Testis (tissue), 2 donors: ENCODE data around the gene SCGB1D1.

Experiments used
- POLR2A ChIP-seq: fragments of 450-650 bp; IDR thresholded peaks from one replicate; pipeline ENCODE4 v1.6.1; 2017; ENCODE audit warnings: antibody characterized with exemption, mild to moderate bottlenecking, moderate library complexity
- TF ChIP-seq, protein P1 (sequence below), 3 experiments: fragments of 450-650 bp in 2 of 3; fragments of 200-600 bp in 1 of 3; sonication (generic) in 1 of 3; IDR thresholded peaks; one replicate each; pipeline ENCODE4 v1.5.1; 2016 to 2019; ENCODE audit warnings: antibody characterized with exemption in 3 of 3, mild to moderate bottlenecking in 2 of 3, moderate library complexity in 1 of 3

DNA sequence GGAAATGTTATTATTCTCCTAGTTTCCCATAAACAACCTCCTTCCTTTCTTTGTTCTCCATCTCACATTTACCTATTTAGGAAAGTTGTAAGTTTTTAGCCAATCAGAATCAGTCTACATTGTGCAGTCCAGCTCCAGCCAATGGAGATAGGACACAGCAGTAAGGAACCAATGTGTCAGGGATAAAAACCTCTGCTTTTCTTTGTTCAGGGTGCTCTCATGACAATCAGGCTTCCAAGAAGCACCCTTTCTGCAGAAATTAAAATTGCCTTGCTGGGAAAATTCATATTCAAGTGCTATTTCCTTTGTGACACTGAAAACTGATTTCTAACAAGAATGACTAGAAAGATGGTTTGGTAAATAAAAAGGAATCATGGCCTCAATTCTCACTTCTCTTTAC is 33.1 kb downstream of the SCGB1D1 start:
- TF ChIP-seq, protein P1, sequence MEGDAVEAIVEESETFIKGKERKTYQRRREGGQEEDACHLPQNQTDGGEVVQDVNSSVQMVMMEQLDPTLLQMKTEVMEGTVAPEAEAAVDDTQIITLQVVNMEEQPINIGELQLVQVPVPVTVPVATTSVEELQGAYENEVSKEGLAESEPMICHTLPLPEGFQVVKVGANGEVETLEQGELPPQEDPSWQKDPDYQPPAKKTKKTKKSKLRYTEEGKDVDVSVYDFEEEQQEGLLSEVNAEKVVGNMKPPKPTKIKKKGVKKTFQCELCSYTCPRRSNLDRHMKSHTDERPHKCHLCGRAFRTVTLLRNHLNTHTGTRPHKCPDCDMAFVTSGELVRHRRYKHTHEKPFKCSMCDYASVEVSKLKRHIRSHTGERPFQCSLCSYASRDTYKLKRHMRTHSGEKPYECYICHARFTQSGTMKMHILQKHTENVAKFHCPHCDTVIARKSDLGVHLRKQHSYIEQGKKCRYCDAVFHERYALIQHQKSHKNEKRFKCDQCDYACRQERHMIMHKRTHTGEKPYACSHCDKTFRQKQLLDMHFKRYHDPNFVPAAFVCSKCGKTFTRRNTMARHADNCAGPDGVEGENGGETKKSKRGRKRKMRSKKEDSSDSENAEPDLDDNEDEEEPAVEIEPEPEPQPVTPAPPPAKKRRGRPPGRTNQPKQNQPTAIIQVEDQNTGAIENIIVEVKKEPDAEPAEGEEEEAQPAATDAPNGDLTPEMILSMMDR (IDR thresholded peaks at IDR 0.05): no peak
- TF ChIP-seq POLR2A: no peak
